CD14-positive monocyte (primary cell): ENCODE measurements around the gene AQP2. TPM values are rescaled to one million over a fixed set of nuclear protein-coding genes. Genes with fewer than 3 reads are reported as not detected.

Experiments
- DNase-seq, 3 donors: peaks; one replicate each; pipeline ENCODE4 v3.0.0-alpha.2; 2011 to 2022
- H2AFZ ChIP-seq: 2 replicates; pipeline ENCODE4 v1.6.0; 2012; ENCODE audit warnings: mild to moderate bottlenecking, low read depth, low read length, inconsistent platforms; ENCODE audit not compliant: insufficient read depth, poor library complexity, severe bottlenecking
- H3K27ac ChIP-seq, 2 donors: 1 replicate in 1 of 2; 2 replicates in 1 of 2; pipeline ENCODE4 v1.5.1; 2012 to 2013; ENCODE audit warnings: low read length in 2 of 2, control low read depth in 1 of 2, inconsistent platforms in 1 of 2, low read depth in 1 of 2, mild to moderate bottlenecking in 1 of 2
- H3K27me3 ChIP-seq, 2 donors: one replicate each; pipeline versions ENCODE4 v1.6.0 to v1.6.1; 2011 to 2013; ENCODE audit warnings: low read length in 2 of 2; ENCODE audit not compliant: control insufficient read depth in 2 of 2, insufficient read depth in 2 of 2
- H3K36me3 ChIP-seq, 2 donors: replicated peaks in 1 of 2; 1 replicate in 1 of 2; 2 replicates in 1 of 2; pipeline versions ENCODE4 v1.5.1 to v1.6.1; 2012 to 2013; ENCODE audit warnings: low read length in 2 of 2, control low read depth in 1 of 2, inconsistent platforms in 1 of 2, mild to moderate bottlenecking in 1 of 2; ENCODE audit not compliant: insufficient read depth in 2 of 2, control insufficient read depth in 1 of 2
- H3K4me1 ChIP-seq, 2 donors: 1 replicate in 1 of 2; 2 replicates in 1 of 2; pipeline versions ENCODE4 v1.5.1 to v1.6.1; 2012 to 2013; ENCODE audit warnings: low read length in 2 of 2, control low read depth in 1 of 2, inconsistent platforms in 1 of 2, mild to moderate bottlenecking in 1 of 2, moderate library complexity in 1 of 2; ENCODE audit not compliant: insufficient read depth in 2 of 2, control insufficient read depth in 1 of 2
- H3K4me2 ChIP-seq: replicated peaks from 2 replicates; pipeline ENCODE3; 2012; ENCODE audit warnings: low read length, moderate library complexity, mild to moderate bottlenecking; ENCODE audit not compliant: poor library complexity, severe bottlenecking; ENCODE audit errors: extremely low read depth
- H3K4me3 ChIP-seq, 3 experiments: fragments of 200-600 bp in 1 of 3; sonication (generic) in 1 of 3; replicated peaks in 1 of 3; 1 replicate in 2 of 3; 2 replicates in 1 of 3; pipeline ENCODE4 v1.5.1; 2011 to 2013; ENCODE audit warnings: low read length in 3 of 3, mild to moderate bottlenecking in 3 of 3, control low read depth in 2 of 3, low read depth in 2 of 3, inconsistent platforms in 1 of 3, moderate library complexity in 1 of 3
- H3K79me2 ChIP-seq: 2 replicates; pipeline ENCODE4 v1.6.0; 2012; ENCODE audit warnings: mild to moderate bottlenecking, control low read depth, inconsistent platforms, low read length, moderate library complexity; ENCODE audit not compliant: insufficient read depth
- H3K9ac ChIP-seq: 2 replicates; pipeline ENCODE4 v1.6.0; 2017; ENCODE audit warnings: low read length, mild to moderate bottlenecking; ENCODE audit not compliant: insufficient read depth, poor library complexity, severe bottlenecking
- H3K9me3 ChIP-seq, 2 donors: replicated peaks in 1 of 2; 1 replicate in 1 of 2; 2 replicates in 1 of 2; pipeline versions ENCODE4 v1.5.1 to v1.6.1; 2012 to 2013; ENCODE audit warnings: low read length in 2 of 2, control low read depth in 1 of 2; ENCODE audit not compliant: control insufficient read depth in 1 of 2, insufficient read depth in 1 of 2
- H4K20me1 ChIP-seq: 2 replicates; pipeline ENCODE4 v1.6.0; 2012; ENCODE audit warnings: mild to moderate bottlenecking, low read length, control low read depth, moderate library complexity; ENCODE audit not compliant: insufficient read depth
- H3K27ac Mint-ChIP-seq, 7 donors: one replicate each; pipeline ENCODE4 v1.8.0; 2020; ENCODE audit warnings: mild to moderate bottlenecking in 7 of 7, mixed read lengths in 7 of 7, moderate library complexity in 6 of 7, inconsistent platforms in 2 of 7
- H3K27me3 Mint-ChIP-seq, 3 donors: one replicate each; pipeline ENCODE4 v1.8.0; 2021 to 2022; ENCODE audit warnings: low read depth in 3 of 3, mild to moderate bottlenecking in 3 of 3, mixed read lengths in 3 of 3, moderate library complexity in 3 of 3, inconsistent platforms in 1 of 3
- H3K36me3 Mint-ChIP-seq, 2 donors: one replicate each; pipeline ENCODE4 v1.8.0; 2020; ENCODE audit warnings: mixed read lengths in 2 of 2, inconsistent platforms in 1 of 2, mild to moderate bottlenecking in 1 of 2
- H3K4me1 Mint-ChIP-seq: one replicate; pipeline ENCODE4 v1.8.0; 2020; ENCODE audit warnings: mild to moderate bottlenecking, mixed read lengths
- H3K4me3 Mint-ChIP-seq, 2 donors: one replicate each; pipeline ENCODE4 v1.8.0; 2020; ENCODE audit warnings: mild to moderate bottlenecking in 2 of 2, mixed read lengths in 2 of 2, moderate library complexity in 1 of 2
- H3K9me3 Mint-ChIP-seq, 7 donors: one replicate each; pipeline ENCODE4 v1.8.0; 2020 to 2022; ENCODE audit warnings: mixed read lengths in 7 of 7, mild to moderate bottlenecking in 6 of 7, moderate library complexity in 6 of 7, inconsistent platforms in 2 of 7
- WGBS: methylation state at CpG from one replicate; pipeline ENCODE4 v1.1.5; 2013; ENCODE audit warnings: missing lambda C conversion rate; ENCODE audit not compliant: insufficient coverage; 5-methylcytosine and 5-hydroxymethylcytosine counted together
- intact Hi-C, 2 donors: fragments of 100-400 bp; cut with micrococcal nuclease; formaldehyde crosslinking; loops; one replicate each; pipeline versions ENCODE4 v1.15.0 to v1.15.1; 2023
- polyA plus RNA-seq, 3 donors: library from polyadenylated mRNA; depleted of rRNA in 1 of 3; unstranded in 2 of 3; stranded (reverse) in 1 of 3; fragments of 300-500 nt in 2 of 3; fragments of >200 nt in 1 of 3; fragmentation: Illumina TruSeq in 2 of 3; gene quantifications; 1 replicate in 2 of 3; 2 replicates in 1 of 3; pipeline ENCODE4 v1.2.3, GENCODE V29; 2012 to 2021
- TF ChIP-seq, protein P1 (sequence below): fragments of 200-600 bp; IDR thresholded peaks from one replicate; pipeline ENCODE4 v1.8.0; 2022; ENCODE audit warnings: antibody characterized with exemption, mild to moderate bottlenecking

Gene AQP2
- polyA plus RNA-seq, 3 donors, result not detected

DNA sequence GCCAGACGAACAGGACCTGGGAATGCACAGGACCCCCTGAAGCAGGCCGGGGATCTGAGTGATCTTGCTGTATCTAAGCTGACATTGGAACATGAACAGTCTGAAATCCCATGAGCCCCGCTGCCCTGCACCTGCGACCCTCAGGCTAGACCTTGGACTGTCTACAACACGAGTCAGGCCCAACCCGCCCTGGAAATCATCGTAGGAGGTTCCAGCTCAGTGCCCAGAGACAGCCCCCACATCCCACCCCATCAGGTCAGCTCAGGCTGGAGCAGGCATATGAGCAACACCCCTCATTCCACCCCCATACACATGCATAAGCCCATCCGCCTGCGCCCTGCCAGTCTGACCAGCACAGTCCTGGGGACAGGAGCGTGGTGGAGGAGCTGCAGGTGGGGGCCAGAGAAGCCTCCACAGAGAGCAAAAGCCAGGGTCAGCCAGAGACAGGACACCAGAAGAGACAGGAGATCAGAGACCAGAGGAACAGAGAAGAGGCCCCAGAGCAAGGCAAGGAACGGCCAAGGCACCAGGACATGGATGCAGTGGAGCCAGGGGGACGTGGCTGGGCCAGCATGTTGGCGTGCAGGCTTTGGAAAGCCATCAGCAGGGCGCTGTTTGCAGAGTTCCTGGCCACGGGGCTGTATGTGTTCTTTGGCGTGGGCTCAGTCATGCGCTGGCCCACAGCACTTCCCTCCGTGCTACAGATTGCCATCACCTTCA, 22.3 kb downstream of the AQP2 start, which contains the start of gene AQP6:
Gene AQP6, plus strand, starts transcription at position 307 of the 720 bp plus-strand sequence. Its CDS starts 227 bp downstream, at position 534.
- H3K27me3 Mint-ChIP-seq, result peaks cover 9 to 19% (median 12%) of the 10 kb centered on the region in 3 donors
- 96% methylated on average over 18 of the region's 18 CpGs for WGBS
- TF ChIP-seq, protein P1, sequence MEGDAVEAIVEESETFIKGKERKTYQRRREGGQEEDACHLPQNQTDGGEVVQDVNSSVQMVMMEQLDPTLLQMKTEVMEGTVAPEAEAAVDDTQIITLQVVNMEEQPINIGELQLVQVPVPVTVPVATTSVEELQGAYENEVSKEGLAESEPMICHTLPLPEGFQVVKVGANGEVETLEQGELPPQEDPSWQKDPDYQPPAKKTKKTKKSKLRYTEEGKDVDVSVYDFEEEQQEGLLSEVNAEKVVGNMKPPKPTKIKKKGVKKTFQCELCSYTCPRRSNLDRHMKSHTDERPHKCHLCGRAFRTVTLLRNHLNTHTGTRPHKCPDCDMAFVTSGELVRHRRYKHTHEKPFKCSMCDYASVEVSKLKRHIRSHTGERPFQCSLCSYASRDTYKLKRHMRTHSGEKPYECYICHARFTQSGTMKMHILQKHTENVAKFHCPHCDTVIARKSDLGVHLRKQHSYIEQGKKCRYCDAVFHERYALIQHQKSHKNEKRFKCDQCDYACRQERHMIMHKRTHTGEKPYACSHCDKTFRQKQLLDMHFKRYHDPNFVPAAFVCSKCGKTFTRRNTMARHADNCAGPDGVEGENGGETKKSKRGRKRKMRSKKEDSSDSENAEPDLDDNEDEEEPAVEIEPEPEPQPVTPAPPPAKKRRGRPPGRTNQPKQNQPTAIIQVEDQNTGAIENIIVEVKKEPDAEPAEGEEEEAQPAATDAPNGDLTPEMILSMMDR, result no peak

DNA sequence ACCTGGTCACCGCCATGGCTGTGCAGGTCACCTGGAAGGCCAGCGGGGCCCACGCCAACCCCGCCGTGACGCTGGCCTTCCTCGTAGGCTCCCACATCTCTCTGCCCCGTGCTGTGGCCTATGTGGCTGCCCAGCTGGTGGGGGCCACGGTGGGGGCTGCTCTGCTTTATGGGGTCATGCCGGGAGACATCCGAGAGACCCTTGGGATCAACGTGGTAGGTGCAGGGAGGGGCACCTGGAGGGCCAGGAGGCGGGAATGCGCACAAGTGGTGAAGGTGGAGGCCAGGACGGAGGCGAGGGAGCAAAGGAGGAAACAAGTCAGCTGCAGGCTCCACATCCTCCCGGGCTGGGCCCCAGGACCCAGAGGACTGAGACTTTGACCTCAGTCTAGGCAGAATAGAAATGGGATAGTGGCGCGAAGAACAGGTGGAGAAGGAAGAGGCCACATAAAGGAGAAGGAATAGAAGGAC, 22.9 kb downstream of the AQP2 start:
- no peak overlapping the region for H3K4me2 ChIP-seq
- H3K4me1 ChIP-seq, result peaks cover 24 to 40% of the 10 kb centered on the region in 2 donors
- Mint-ChIP-seq H3K9me3 (no peaks in the 10 kb centered on the region), H3K4me3 (no peak overlapping the region), H3K27ac (no peak overlapping the region), H3K4me1 (peaks cover 25% of the 10 kb centered on the region), H3K27me3 (peaks cover 5 to 13% (median 11%) of the 10 kb centered on the region in 3 donors), H3K36me3 (peaks cover 0 to 2% of the 10 kb centered on the region in 2 donors)
- H3K27me3 ChIP-seq, result peaks cover 0 to 18% of the 10 kb centered on the region in 2 donors
- TF ChIP-seq, protein P1, result no peak
- no peaks in the 10 kb centered on the region for H4K20me1 ChIP-seq
- H3K36me3 ChIP-seq, result no peaks in the 10 kb centered on the region
- intact Hi-C loops, result no loop called here
- H3K9me3 ChIP-seq, result no peaks in the 10 kb centered on the region
- H2AFZ ChIP-seq, result no peak overlapping the region
- no peak for DNase-seq
- no peak overlapping the region for H3K4me3 ChIP-seq
- no peaks in the 10 kb centered on the region for H3K79me2 ChIP-seq
- H3K9ac ChIP-seq, result no peak overlapping the region
- H3K27ac ChIP-seq, result no peak overlapping the region
- WGBS, result 88% methylated on average over 19 of the region's 19 CpGs

More for the DNA sequence above, 22.3 kb downstream of the AQP2 start, which contains the start of gene AQP6:
- Mint-ChIP-seq H3K27ac (peak within 1 kb of the TSS in 1 of 7 donors; percentile 24), H3K9me3 (no peaks in the 10 kb centered on the region), H3K4me1 (peaks cover 29% of the 10 kb centered on the region), H3K4me3 (peak within 1 kb of the TSS in 1 of 2 donors; percentile 23), H3K36me3 (peaks cover 0 to 2% of the 10 kb centered on the region in 2 donors)
- H4K20me1 ChIP-seq, result no peaks in the 10 kb centered on the region
- H3K9me3 ChIP-seq, result no peaks in the 10 kb centered on the region
- H3K36me3 ChIP-seq, result no peaks in the 10 kb centered on the region
- H3K4me1 ChIP-seq, result peaks cover 25 to 42% of the 10 kb centered on the region in 2 donors
- no peak within 1 kb of the TSS for H3K4me3 ChIP-seq
- peaks cover 0 to 23% of the 10 kb centered on the region in 2 donors for H3K27me3 ChIP-seq
- no peak within 1 kb of the TSS for H3K27ac ChIP-seq
- H3K4me2 ChIP-seq, result no peak within 1 kb of the TSS
- H2AFZ ChIP-seq, result no peak within 1 kb of the TSS
- no peaks in the 10 kb centered on the region for H3K79me2 ChIP-seq
- H3K9ac ChIP-seq, result no peak within 1 kb of the TSS
- DNase-seq, result no peak
- intact Hi-C loops, result no loop called here
